Measurements from ENCODE around the gene GPD2. TPM values are rescaled to one million over a fixed set of nuclear protein-coding genes. Genes with fewer than 3 reads are reported as not detected.

Gene GPD2
- total and polyA plus RNA-seq, 2 donors from 2014 or later: 6.2 to 32.3 TPM

DNA sequence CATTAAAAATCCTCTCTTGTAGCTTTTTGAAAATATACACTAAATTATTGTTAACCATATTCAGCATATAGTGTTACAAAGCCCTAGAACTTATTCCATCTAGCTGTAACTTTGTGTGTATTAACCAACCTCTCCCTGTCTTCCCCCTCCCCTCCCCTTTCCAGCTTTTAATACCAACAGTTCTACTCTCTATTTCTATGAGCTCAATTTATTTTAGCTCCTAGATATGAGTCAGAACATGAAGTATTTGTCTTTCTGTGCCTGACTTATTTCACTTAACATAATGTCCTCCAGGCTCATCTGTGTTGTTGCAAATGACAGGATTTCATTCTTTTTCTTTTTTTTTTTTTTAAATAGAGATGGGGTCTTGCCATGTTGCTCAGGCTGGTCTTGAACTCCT is 45.1 kb downstream of the GPD2 start:
- TF ChIP-seq CTCF (IDR thresholded peaks at IDR 0.05; ENCODE audit: borderline replicate concordance, extremely low read depth, insufficient read depth): no peak

GRCh38 chr2:156483741-156484173 is 47.6 kb downstream of the GPD2 start:
- H3K9me3 ChIP-seq (ENCODE audit: control insufficient read depth in 2 of 3, insufficient read depth in 1 of 3, low read length in 3 of 3): no peaks in the 10 kb centered on the region
- intact Hi-C loops (cut with DNase I): no loop called here
- no peaks in the 10 kb centered on the region for H3K4me1 ChIP-seq (ENCODE audit: control insufficient read depth in 2 of 3, insufficient read depth in 2 of 3, low read depth in 1 of 3, low read length in 3 of 3)
- DNase-seq: no peak
- no peak overlapping the region for H3K9ac ChIP-seq (ENCODE audit: low read length in 3 of 3)
- no peak overlapping the region for H3K4me3 ChIP-seq (ENCODE audit: low read length in 3 of 3)
- H3K36me3 ChIP-seq (ENCODE audit: control insufficient read depth in 2 of 3, insufficient read depth in 3 of 3, low read length in 3 of 3): no peaks in the 10 kb centered on the region
- H3K27ac ChIP-seq (ENCODE audit: low read depth in 2 of 2, low read length in 2 of 2): no peak overlapping the region
- H3K27me3 ChIP-seq (ENCODE audit: control insufficient read depth, insufficient read depth, low read length): no peaks in the 10 kb centered on the region
- no peak for TF ChIP-seq CTCF (IDR thresholded peaks at IDR 0.05; ENCODE audit: borderline replicate concordance, extremely low read depth, insufficient read depth)
- FAIRE-seq: no peak

More for the DNA sequence above, 45.1 kb downstream of the GPD2 start:
- intact Hi-C loops (cut with DNase I): no loop called here
- Histone ChIP-seq H3K9ac (ENCODE audit: low read length in 3 of 3) (no peak overlapping the region), H3K27ac (ENCODE audit: low read depth in 2 of 2, low read length in 2 of 2) (no peak overlapping the region), H3K9me3 (ENCODE audit: control insufficient read depth in 2 of 3, insufficient read depth in 1 of 3, low read length in 3 of 3) (no peaks in the 10 kb centered on the region), H3K27me3 (ENCODE audit: control insufficient read depth, insufficient read depth, low read length) (no peaks in the 10 kb centered on the region), H3K4me1 (ENCODE audit: control insufficient read depth in 2 of 3, insufficient read depth in 2 of 3, low read depth in 1 of 3, low read length in 3 of 3) (no peaks in the 10 kb centered on the region), H3K36me3 (ENCODE audit: control insufficient read depth in 2 of 3, insufficient read depth in 3 of 3, low read length in 3 of 3) (no peaks in the 10 kb centered on the region), H3K4me3 (ENCODE audit: low read length in 3 of 3) (no peak overlapping the region)
- FAIRE-seq (no peak), DNase-seq (no peak)

- Histone ChIP-seq H3K36me3 (ENCODE audit: control insufficient read depth in 2 of 3, insufficient read depth in 3 of 3, low read length in 3 of 3) (no peaks in the 10 kb centered on the region), H3K9ac (ENCODE audit: low read length in 3 of 3) (no peak overlapping the region), H3K4me3 (ENCODE audit: low read length in 3 of 3) (no peak overlapping the region), H3K27me3 (ENCODE audit: control insufficient read depth, insufficient read depth, low read length) (no peaks in the 10 kb centered on the region), H3K4me1 (ENCODE audit: control insufficient read depth in 2 of 3, insufficient read depth in 2 of 3, low read depth in 1 of 3, low read length in 3 of 3) (no peaks in the 10 kb centered on the region), H3K9me3 (ENCODE audit: control insufficient read depth in 2 of 3, insufficient read depth in 1 of 3, low read length in 3 of 3) (no peaks in the 10 kb centered on the region), H3K27ac (ENCODE audit: low read depth in 2 of 2, low read length in 2 of 2) (no peak overlapping the region)
- DNase-seq (no peak), FAIRE-seq (no peak)
- TF ChIP-seq CTCF (IDR thresholded peaks at IDR 0.05; ENCODE audit: borderline replicate concordance, extremely low read depth, insufficient read depth): no peak
- intact Hi-C loops (cut with DNase I): no loop called here
These were observed 50.0 kb downstream of the GPD2 start for GRCh38 chr2:156486147-156486546.

DNA sequence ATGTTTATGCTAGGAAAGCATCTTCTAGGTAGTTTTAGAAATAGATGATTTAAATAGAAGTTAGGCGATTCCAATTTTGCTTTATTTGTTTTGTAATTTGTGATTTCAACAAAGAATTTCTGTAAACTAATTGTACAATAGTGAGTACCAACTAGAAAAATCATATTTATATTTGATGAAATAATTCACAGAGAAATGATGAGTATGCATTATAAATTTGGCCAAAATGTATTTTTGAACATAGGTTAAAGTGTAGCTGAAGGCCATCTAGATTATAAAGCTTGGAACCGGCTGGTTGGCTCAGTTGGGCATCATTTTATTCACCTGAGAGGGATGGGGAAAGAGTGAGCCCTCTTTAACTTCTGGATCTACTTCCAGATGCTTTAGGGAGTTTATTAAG is 50.4 kb downstream of the GPD2 start:
- no peak for TF ChIP-seq CTCF (IDR thresholded peaks at IDR 0.05; ENCODE audit: borderline replicate concordance, extremely low read depth, insufficient read depth)
- no peaks in the 10 kb centered on the region for H3K27me3 ChIP-seq (ENCODE audit: control insufficient read depth, insufficient read depth, low read length)
- no peak overlapping the region for H3K4me3 ChIP-seq (ENCODE audit: low read length in 3 of 3)
- FAIRE-seq (no peak), DNase-seq (no peak)
- no peaks in the 10 kb centered on the region for H3K9me3 ChIP-seq (ENCODE audit: control insufficient read depth in 2 of 3, insufficient read depth in 1 of 3, low read length in 3 of 3)
- H3K27ac ChIP-seq (ENCODE audit: low read depth in 2 of 2, low read length in 2 of 2): no peak overlapping the region
- H3K4me1 ChIP-seq (ENCODE audit: control insufficient read depth in 2 of 3, insufficient read depth in 2 of 3, low read depth in 1 of 3, low read length in 3 of 3): no peaks in the 10 kb centered on the region
- intact Hi-C loops (cut with DNase I): no loop called here
- H3K36me3 ChIP-seq (ENCODE audit: control insufficient read depth in 2 of 3, insufficient read depth in 3 of 3, low read length in 3 of 3): no peaks in the 10 kb centered on the region
- no peak overlapping the region for H3K9ac ChIP-seq (ENCODE audit: low read length in 3 of 3)

All from kidney (tissue), 14 donors.